ENCODE results near the gene GABRB1.

Gene GABRB1

DNA sequence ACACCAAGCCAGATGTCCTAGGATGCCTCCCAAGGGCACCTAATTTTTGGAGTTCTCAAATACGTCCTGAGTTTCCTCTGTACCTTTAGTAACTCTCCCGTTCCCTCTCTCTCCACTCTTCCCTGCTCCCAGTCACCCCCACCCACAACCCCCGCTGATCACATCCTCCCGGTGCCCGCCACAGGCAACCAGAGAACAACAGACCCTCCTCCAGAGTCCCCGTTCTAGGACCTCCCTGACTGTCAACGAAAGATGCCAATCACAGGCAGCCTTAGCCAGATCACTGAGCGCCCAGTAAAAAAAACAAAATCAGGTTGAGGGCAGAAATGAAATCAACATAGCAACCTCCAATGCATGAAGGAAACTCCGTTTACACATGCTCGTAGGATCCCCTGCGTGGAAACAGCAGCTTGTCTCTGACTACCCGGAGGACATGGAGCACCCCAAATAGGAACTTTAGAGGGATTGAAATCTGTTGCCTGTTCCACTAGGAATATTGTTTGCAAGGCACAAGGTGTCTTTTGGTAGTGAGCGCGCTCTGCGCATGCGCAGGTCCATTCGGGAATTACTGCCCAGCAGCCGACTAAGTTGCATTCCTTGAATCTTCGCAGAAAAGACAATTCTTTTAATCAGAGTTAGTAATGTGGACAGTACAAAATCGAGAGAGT is at the start of gene GABRB1:
Gene GABRB1, plus strand, starts transcription at position 557 of the 668 bp plus-strand sequence.
- H3K9me3 ChIP-seq, result no peaks in the 10 kb centered on the region
- no peak within 1 kb of the TSS for H3K27ac ChIP-seq
- H3K9ac ChIP-seq, result no peak within 1 kb of the TSS
- H3K4me2 ChIP-seq, result no peak within 1 kb of the TSS
- H4K20me1 ChIP-seq, result no peaks in the 10 kb centered on the region
- no peaks in the 10 kb centered on the region for H3K36me3 ChIP-seq
- H3K27me3 ChIP-seq, result no peaks in the 10 kb centered on the region
- no peak within 1 kb of the TSS for H3K4me3 ChIP-seq
- H3K4me1 ChIP-seq, result no peaks in the 10 kb centered on the region
- no peak for TF ChIP-seq Cebpa-rat (IDR thresholded peaks at IDR 0.05)

- H3K4me2 ChIP-seq, result no peak overlapping the region
- TF ChIP-seq Cebpa-rat (IDR thresholded peaks at IDR 0.05), result no peak
- H3K4me1 ChIP-seq, result no peaks in the 10 kb centered on the region
- no peak overlapping the region for H3K27ac ChIP-seq
- no peaks in the 10 kb centered on the region for H3K9me3 ChIP-seq
- no peaks in the 10 kb centered on the region for H3K36me3 ChIP-seq
- H3K4me3 ChIP-seq, result no peak overlapping the region
- H3K27me3 ChIP-seq, result no peaks in the 10 kb centered on the region
- no peak overlapping the region for H3K9ac ChIP-seq
- no peaks in the 10 kb centered on the region for H4K20me1 ChIP-seq
Observed at GRCh38 chr4:46984781-46985180, 46.6 kb upstream of the GABRB1 start.

GRCh38 chr4:46986922-46987638 is 44.3 kb upstream of the GABRB1 start:
- no peak overlapping the region for H3K27ac ChIP-seq
- no peaks in the 10 kb centered on the region for H3K36me3 ChIP-seq
- H3K27me3 ChIP-seq, result no peaks in the 10 kb centered on the region
- no peak overlapping the region for H3K9ac ChIP-seq
- H3K9me3 ChIP-seq, result no peaks in the 10 kb centered on the region
- TF ChIP-seq Cebpa-rat (IDR thresholded peaks at IDR 0.05), result no peak
- no peak overlapping the region for H3K4me3 ChIP-seq
- H3K4me2 ChIP-seq, result no peak overlapping the region
- no peaks in the 10 kb centered on the region for H3K4me1 ChIP-seq
- no peaks in the 10 kb centered on the region for H4K20me1 ChIP-seq

DNA sequence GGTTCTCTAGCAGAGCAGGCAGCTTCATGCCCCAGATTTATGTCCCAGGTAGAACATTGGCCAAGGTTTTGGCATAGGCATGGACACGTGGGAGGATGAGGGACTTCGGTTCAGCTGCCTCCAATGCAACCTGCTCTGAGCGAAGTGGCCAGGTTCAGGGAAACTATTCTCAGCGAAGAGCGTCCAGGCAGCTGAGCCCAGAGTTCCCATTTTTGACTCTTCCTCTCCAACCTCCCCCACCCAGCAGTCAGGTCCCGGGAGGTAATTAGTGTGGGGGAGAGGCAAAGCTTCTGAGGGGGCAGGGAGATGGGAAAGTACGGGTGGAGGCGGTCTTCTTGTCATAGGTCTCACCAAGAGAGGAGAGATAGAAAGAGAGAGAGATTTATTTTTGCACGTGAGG is 39.0 kb upstream of the GABRB1 start:
- H3K27me3 ChIP-seq, result no peaks in the 10 kb centered on the region
- no peak overlapping the region for H3K4me2 ChIP-seq
- no peak for TF ChIP-seq Cebpa-rat (IDR thresholded peaks at IDR 0.05)

DNA sequence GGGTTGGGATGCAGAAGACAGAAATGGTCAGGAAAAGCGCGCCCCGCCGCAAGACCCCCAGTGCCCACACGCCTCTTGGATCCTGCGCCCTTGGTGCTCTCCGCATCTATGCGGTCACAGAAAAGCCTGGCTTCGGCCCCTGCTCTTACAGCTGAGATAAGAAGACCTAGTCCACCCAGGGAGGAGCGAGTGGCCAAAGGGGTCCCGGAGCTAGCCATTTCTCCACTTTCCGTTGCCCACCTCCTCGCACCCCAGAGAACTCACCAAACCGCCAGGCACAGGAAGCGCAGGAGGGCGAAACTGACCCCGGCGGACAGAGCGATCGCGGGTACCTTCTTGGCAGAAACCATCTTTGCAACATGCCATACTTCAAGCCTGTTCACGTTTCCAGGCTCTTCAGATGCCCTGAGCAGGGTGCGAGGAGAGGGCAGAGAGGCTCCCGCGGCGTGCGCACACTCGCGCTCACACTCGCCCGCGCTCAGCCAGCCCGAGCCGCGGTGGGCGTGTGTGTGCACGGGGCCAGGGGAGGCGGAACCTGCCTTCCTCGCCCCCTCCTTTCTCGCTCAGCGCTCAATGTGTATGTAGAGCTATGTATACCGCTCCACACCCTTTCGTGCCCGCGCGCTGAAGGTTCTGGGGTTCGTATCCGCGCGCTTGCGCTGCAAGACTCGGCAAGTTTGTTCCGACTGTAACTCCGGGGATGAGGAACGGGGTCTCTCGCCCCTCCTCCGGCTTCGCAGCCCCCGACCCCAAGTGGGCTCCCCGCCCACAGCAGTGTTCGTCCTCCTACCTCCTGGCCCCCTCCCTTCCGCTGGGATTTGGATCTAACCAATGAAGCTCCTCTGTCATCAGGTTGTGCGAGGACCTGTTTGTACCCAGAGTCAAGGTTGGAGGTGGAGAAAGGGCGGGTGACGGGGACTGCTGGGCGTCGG is 38.0 kb upstream of the GABRB1 start, which contains the start of gene GABRA4:
Gene GABRA4, minus strand, starts transcription at position 507 of the 932 bp plus-strand sequence. Its CDS starts 157 bp downstream, at position 350.
- Histone ChIP-seq H3K9ac (no peak within 1 kb of the TSS), H4K20me1 (no peaks in the 10 kb centered on the region), H3K9me3 (peaks cover 23% of the 10 kb centered on the region), H3K27ac (no peak within 1 kb of the TSS), H3K4me2 (no peak within 1 kb of the TSS), H3K4me1 (no peaks in the 10 kb centered on the region), H3K4me3 (no peak within 1 kb of the TSS), H3K36me3 (no peaks in the 10 kb centered on the region), H3K27me3 (no peaks in the 10 kb centered on the region)
- no peak for TF ChIP-seq Cebpa-rat (IDR thresholded peaks at IDR 0.05)

More for the DNA sequence above, 39.0 kb upstream of the GABRB1 start:
- Histone ChIP-seq H3K4me3 (no peak overlapping the region), H3K9me3 (peaks cover 23% of the 10 kb centered on the region), H3K27ac (no peak overlapping the region), H3K36me3 (no peaks in the 10 kb centered on the region), H3K9ac (no peak overlapping the region), H4K20me1 (no peaks in the 10 kb centered on the region), H3K4me1 (no peaks in the 10 kb centered on the region)

DNA sequence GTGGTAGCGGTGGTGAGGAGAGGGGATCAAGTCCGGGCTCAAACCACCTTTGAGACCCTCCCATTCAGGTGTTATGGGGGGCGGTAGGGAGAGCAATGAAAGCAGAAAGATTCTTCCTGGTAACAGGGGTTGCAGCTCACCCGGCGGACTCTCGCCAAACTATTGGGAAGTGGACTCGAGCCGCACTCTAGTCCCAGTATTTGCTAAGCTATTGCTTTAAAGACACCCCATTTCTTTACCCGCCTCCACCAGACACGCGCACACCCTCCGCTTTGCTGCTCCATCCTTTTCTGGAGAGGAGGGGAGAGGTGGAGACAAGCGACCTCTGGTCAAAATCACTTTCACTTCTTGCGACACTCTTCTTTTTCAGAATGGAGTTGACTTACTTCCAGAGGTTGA is 37.4 kb upstream of the GABRB1 start:
- H3K27ac ChIP-seq, result no peak overlapping the region
- H3K27me3 ChIP-seq, result no peaks in the 10 kb centered on the region
- H3K4me3 ChIP-seq, result no peak overlapping the region
- no peak for TF ChIP-seq Cebpa-rat (IDR thresholded peaks at IDR 0.05)
- H3K4me2 ChIP-seq, result no peak overlapping the region
- H3K4me1 ChIP-seq, result no peaks in the 10 kb centered on the region
- H3K9ac ChIP-seq, result no peak overlapping the region
- peaks cover 23% of the 10 kb centered on the region for H3K9me3 ChIP-seq
- no peaks in the 10 kb centered on the region for H3K36me3 ChIP-seq
- no peaks in the 10 kb centered on the region for H4K20me1 ChIP-seq

- no peaks in the 10 kb centered on the region for H3K9me3 ChIP-seq
- no peaks in the 10 kb centered on the region for H3K4me1 ChIP-seq
- TF ChIP-seq Cebpa-rat (IDR thresholded peaks at IDR 0.05), result no peak
- H3K9ac ChIP-seq, result no peak overlapping the region
- H3K36me3 ChIP-seq, result no peaks in the 10 kb centered on the region
- no peaks in the 10 kb centered on the region for H3K27me3 ChIP-seq
- no peaks in the 10 kb centered on the region for H4K20me1 ChIP-seq
- no peak overlapping the region for H3K27ac ChIP-seq
- no peak overlapping the region for H3K4me2 ChIP-seq
- H3K4me3 ChIP-seq, result no peak overlapping the region
Observed at GRCh38 chr4:46999566-46999965, 31.8 kb upstream of the GABRB1 start.

DNA sequence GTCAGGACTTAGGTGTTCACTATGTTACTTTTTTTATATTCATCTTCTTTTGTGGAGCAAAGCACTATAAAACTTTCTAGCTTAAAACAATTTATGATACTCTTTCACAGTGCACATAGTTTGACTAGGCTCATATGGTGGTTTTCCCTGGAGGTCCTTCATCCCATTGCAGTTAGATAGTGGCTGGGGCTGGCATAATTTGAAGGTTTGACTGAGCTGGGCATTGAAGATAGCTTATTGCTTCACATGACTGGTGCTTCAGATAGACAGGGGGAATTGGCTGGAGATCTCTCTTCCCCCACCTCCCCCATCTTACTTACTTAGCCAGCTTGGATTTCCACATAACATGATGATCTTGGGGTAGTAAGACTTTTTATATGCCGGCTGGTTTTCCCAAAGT is 31.0 kb upstream of the GABRB1 start:
- no peaks in the 10 kb centered on the region for H3K4me1 ChIP-seq
- H3K27me3 ChIP-seq, result no peaks in the 10 kb centered on the region
- no peak overlapping the region for H3K9ac ChIP-seq
- no peaks in the 10 kb centered on the region for H3K9me3 ChIP-seq
- no peak overlapping the region for H3K4me2 ChIP-seq
- TF ChIP-seq Cebpa-rat (IDR thresholded peaks at IDR 0.05), result no peak
- H3K4me3 ChIP-seq, result no peak overlapping the region
- no peaks in the 10 kb centered on the region for H3K36me3 ChIP-seq
- no peak overlapping the region for H3K27ac ChIP-seq
- no peaks in the 10 kb centered on the region for H4K20me1 ChIP-seq

- no peak for TF ChIP-seq Cebpa-rat (IDR thresholded peaks at IDR 0.05)
- Histone ChIP-seq H3K4me2 (no peak overlapping the region), H3K9me3 (no peaks in the 10 kb centered on the region), H3K4me1 (no peaks in the 10 kb centered on the region), H3K27ac (no peak overlapping the region), H3K9ac (no peak overlapping the region), H3K4me3 (no peak overlapping the region), H3K27me3 (no peaks in the 10 kb centered on the region), H4K20me1 (no peaks in the 10 kb centered on the region), H3K36me3 (no peaks in the 10 kb centered on the region)
Observed at GRCh38 chr4:47002580-47002979, 28.8 kb upstream of the GABRB1 start.
